ENCODE data around the gene LARGE1.

GRCh38 chr22:33680632-33681031 is 239.6 kb downstream of the LARGE1 start:
- no peak for TF ChIP-seq CTCF (conservative IDR thresholded peaks at IDR 0.05; ENCODE audit: low read depth, low read length)
- TF ChIP-seq EZH2phosphoT487 (IDR thresholded peaks at IDR 0.05; ENCODE audit: borderline replicate concordance, low read length), result no peak
- TF ChIP-seq EZH2 (IDR thresholded peaks at IDR 0.05; ENCODE audit: low read length, unreplicated experiment), result no peak
